ENCODE data around the gene TBC1D25.

The TBC1D25 gene

GRCh38 chrX:48580662-48581061 is 41.1 kb downstream of the TBC1D25 start:
- TF ChIP-seq, protein P1, sequence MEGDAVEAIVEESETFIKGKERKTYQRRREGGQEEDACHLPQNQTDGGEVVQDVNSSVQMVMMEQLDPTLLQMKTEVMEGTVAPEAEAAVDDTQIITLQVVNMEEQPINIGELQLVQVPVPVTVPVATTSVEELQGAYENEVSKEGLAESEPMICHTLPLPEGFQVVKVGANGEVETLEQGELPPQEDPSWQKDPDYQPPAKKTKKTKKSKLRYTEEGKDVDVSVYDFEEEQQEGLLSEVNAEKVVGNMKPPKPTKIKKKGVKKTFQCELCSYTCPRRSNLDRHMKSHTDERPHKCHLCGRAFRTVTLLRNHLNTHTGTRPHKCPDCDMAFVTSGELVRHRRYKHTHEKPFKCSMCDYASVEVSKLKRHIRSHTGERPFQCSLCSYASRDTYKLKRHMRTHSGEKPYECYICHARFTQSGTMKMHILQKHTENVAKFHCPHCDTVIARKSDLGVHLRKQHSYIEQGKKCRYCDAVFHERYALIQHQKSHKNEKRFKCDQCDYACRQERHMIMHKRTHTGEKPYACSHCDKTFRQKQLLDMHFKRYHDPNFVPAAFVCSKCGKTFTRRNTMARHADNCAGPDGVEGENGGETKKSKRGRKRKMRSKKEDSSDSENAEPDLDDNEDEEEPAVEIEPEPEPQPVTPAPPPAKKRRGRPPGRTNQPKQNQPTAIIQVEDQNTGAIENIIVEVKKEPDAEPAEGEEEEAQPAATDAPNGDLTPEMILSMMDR (IDR thresholded peaks at IDR 0.05; ENCODE audit: extremely low read depth, missing control alignments) = no peak
- no peak for DNase-seq (ENCODE audit: low spot score)

DNA sequence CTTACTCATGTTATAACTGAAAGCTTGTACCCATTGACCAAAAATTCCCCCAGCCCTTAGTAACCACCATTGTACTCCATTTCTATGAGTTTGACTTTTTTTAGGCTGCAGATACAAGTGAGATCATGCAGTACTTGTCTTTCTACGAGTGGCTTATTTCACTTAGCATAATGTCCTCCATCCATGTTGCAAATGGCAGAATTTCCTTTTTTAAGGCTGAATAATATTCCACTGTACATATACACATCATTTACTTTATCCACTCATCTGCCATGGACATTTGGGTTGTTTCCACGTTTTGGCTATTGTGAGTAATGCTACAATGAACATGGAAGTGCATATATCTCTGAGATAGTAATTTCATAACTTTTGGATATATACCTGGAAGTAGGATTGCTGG is 45.2 kb downstream of the TBC1D25 start:
- DNase-seq (ENCODE audit: low spot score) = no peak
- TF ChIP-seq, protein P1 (IDR thresholded peaks at IDR 0.05; ENCODE audit: extremely low read depth, missing control alignments) = no peak

DNA sequence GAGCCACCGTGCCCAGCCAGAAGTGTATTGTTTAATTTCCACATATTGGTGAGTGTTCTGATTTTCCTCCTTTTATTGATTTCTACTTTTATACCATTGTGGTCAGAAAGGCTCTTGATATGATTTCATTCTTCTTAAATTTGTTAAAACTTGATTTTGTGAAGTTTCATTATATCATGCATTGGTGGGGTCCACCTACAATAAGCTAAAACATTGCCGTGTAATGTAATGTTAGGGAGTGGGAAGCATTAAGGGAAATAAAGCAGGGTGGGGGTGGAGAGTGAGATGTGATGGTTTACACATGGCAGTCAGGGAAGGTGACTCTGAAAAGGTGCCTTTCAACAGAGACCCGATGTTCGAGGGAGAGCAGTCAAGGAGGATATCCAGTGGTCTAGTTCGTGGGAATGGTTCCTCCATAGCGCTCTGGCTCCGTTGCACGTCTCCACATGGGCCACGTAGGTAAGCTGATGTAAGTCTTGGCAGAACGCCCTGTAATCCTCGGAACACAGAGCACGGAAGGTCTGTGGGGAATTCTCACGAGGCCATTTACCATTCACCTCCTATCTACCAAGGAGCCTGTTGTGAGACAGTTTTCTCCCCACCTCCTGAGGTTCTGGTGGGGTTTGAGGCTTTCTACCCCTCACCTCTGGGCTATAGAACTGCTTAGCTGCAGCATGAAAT is 50.1 kb downstream of the TBC1D25 start:
- DNase-seq (ENCODE audit: low spot score) = no peak
- TF ChIP-seq, protein P1 (IDR thresholded peaks at IDR 0.05; ENCODE audit: extremely low read depth, missing control alignments) = no peak

- TF ChIP-seq, protein P1 (IDR thresholded peaks at IDR 0.05; ENCODE audit: extremely low read depth, missing control alignments) = no peak
- no peak for DNase-seq (ENCODE audit: low spot score)
Measured at GRCh38 chrX:48590203-48591103, 50.9 kb downstream of the TBC1D25 start.

DNA sequence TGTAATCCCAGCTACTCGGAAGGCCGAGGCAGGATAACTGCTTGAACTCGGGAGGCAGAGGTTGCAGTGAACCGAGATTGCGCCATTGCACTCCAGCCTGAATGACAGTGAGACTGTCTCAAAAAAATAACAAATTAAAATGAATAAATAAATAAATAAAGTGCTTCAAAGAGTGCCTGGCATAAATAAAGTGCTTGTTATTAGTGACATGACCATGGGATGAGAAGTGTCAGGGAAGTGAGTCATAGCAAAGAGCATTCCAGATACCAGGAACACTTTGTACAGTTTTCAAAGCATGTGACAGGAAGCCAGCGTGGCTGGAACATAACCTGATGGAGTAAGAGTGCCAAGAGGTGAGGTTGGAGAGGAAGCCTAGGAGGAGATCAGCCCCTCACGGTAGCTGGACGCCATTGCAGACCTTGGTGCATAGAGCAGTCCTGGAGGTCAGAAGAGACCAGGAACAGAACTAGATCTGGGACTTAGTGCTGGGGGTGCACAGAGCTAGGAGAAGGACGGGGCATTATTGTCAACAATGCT is 51.8 kb downstream of the TBC1D25 start:
- TF ChIP-seq, protein P1 (IDR thresholded peaks at IDR 0.05; ENCODE audit: extremely low read depth, missing control alignments) = no peak
- DNase-seq (ENCODE audit: low spot score) = no peak

DNA sequence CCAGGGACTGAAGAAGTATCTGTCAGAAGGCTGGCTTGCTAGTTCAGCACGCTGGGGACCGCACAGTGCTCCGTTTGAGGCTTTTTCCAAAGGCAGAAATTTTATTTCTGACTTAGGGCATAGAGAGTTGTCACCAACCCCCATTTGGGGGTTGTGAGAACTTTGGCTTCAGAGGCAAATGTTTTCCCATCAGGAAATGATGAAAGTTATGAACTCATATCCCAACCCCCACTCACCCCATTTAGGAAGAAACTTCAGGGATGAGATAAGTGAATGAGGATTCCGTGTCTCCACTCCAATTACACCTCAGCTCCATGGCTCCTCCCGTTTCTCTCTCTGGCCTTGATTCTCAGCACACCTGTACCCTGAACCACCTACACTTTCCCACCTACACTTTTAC is 53.5 kb downstream of the TBC1D25 start:
- TF ChIP-seq, protein P1 (IDR thresholded peaks at IDR 0.05; ENCODE audit: extremely low read depth, missing control alignments) = no peak
- DNase-seq (ENCODE audit: low spot score) = no peak

GRCh38 chrX:48595929-48596328 is 56.4 kb downstream of the TBC1D25 start:
- TF ChIP-seq, protein P1 (IDR thresholded peaks at IDR 0.05; ENCODE audit: extremely low read depth, missing control alignments) = no peak
- DNase-seq (ENCODE audit: low spot score) = no peak
